Activated T-helper 1 cell treated with anti-CD3 and anti-CD28 coated beads, Interleukin-12 subunit alpha, Interleukin-12 subunit beta, Interleukin-2, Interleukin-4 antibody, amounts not matched to agents 30 ng/mL and 10 ng/mL and 1 ng/mL, durations not matched to agents 14 hours and 24 hours and 36 hours (primary cell): Measurements from ENCODE around the gene MUC22. TPM values are rescaled to one million over a fixed set of nuclear protein-coding genes. Genes with fewer than 3 reads are reported as not detected.
"Not testable (repeated sequence)": the region's sequence is repeated elsewhere in the genome, so short reads cannot be mapped to it uniquely, and the experiment has no call there.

Experiments used
- DNase-seq: peaks from one replicate; pipeline ENCODE4 v3.0.0; 2021; ENCODE audit warnings: low spot score
- H3K27ac Mint-ChIP-seq: one replicate; pipeline ENCODE4 v1.8.0; 2021; ENCODE audit warnings: mild to moderate bottlenecking, mixed read lengths
- H3K27me3 Mint-ChIP-seq: one replicate; pipeline ENCODE4 v1.8.0; 2022; ENCODE audit warnings: mild to moderate bottlenecking, moderate library complexity, mixed read lengths; ENCODE audit not compliant: insufficient read depth
- H3K36me3 Mint-ChIP-seq: one replicate; pipeline ENCODE4 v1.8.0; 2021; ENCODE audit warnings: low read depth, mixed read lengths
- H3K4me1 Mint-ChIP-seq: one replicate; pipeline ENCODE4 v1.8.0; 2021; ENCODE audit warnings: low read depth, mixed read lengths
- H3K4me3 Mint-ChIP-seq: one replicate; pipeline ENCODE4 v1.8.0; 2021; ENCODE audit warnings: mild to moderate bottlenecking, moderate library complexity, mixed read lengths
- H3K9me3 Mint-ChIP-seq: one replicate; pipeline ENCODE4 v1.8.0; 2021; ENCODE audit warnings: mixed read lengths
- intact Hi-C: fragments of 100-400 bp; cut with micrococcal nuclease; formaldehyde crosslinking; loops from one replicate; pipeline ENCODE4 v1.15.1; 2024
- total RNA-seq: library from RNA; stranded (reverse); gene quantifications from 2 replicates; pipeline ENCODE4 v1.2.3, GENCODE V29; 2022

The MUC22 gene
- total RNA-seq, 1 donor from 2014 or later: not detected

DNA sequence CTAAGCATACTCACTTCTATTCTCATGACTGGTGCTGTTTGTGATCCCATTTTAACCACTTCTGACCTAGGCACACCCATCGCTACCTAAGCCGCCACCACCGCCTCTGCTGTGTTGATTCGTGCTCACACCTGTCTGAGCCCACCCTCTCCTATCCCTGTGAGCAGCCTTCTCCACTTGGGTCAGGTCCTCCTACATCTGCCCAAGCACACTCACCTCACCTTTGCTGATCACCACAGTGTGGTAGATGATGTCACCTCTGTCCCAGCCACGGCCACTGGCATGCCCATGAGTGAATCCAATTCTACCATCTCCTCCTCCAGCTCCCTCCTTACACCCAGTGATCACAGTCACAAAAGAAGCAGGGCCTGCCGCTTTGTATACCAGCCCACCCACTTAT, 20.8 kb downstream of the MUC22 start:
- Mint-ChIP-seq H3K9me3 (no peaks in the 10 kb centered on the region), H3K27me3 (peaks cover 21% of the 10 kb centered on the region), H3K36me3 (no peaks in the 10 kb centered on the region), H3K27ac (no peak overlapping the region), H3K4me3 (no peak overlapping the region), H3K4me1 (peaks cover 12% of the 10 kb centered on the region)
- intact Hi-C loops: no loop called here
- no peak for DNase-seq

DNA sequence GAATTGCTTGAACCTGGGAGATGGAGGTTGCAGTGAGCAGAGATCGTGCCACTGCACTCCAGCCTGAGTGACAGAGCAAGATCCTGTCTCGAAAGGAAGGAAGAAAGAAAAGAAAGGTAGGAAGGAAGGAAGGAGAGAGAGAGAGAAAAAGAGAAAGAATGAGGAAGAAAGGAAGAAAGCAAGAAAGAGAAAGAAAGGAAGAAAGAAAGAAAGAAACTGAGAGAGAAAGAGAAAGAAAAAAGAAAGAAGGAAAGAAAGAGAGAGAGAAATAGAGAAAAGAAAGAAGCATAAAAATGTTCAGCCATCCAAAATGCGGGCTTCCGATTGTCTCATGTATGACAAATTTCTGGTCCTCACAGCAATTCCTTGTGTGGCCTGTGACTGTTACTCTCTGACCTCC, 22.8 kb downstream of the MUC22 start:
- no peaks in the 10 kb centered on the region for H3K36me3 Mint-ChIP-seq
- no peaks in the 10 kb centered on the region for H3K9me3 Mint-ChIP-seq
- H3K4me3 Mint-ChIP-seq: no peak overlapping the region
- no peak for DNase-seq
- H3K27ac Mint-ChIP-seq: no peak overlapping the region
- H3K27me3 Mint-ChIP-seq: peaks cover 32% of the 10 kb centered on the region
- peaks cover 12% of the 10 kb centered on the region for H3K4me1 Mint-ChIP-seq
- intact Hi-C loops: no loop called here

DNA sequence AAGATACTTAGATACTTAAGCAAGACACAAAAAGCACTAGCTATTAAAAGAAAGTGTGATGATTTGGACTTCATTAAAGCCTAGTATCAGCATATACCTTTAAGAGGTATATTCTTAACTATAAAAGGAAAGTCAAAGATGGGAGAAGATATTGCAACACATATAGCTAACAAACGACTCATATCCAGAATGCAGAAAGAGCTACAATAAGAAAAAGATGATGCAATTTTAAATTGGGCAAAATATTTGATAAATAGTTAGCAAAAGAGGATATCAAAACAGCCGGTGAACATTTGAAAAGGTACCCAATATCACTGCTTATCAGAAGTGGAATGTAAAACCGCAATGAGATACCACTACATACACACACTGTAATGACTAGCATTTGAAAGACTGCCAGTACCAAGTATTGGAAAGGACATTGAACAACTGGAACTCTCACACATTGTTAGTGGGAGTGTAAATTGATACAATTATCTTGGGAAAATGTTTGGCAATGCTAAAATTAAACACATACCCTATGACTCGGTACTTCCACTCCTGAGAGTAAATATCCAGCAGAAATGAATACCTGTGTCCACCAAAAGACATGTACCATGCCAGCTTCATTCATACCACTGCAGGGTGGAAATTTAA, 25.7 kb downstream of the MUC22 start:
- Mint-ChIP-seq H3K27me3 (peaks cover 34% of the 10 kb centered on the region), H3K4me3 (no peak overlapping the region), H3K36me3 (no peaks in the 10 kb centered on the region), H3K9me3 (no peaks in the 10 kb centered on the region), H3K4me1 (peaks cover 11% of the 10 kb centered on the region), H3K27ac (no peak overlapping the region)
- DNase-seq: no peak
- intact Hi-C loops: no loop called here

DNA sequence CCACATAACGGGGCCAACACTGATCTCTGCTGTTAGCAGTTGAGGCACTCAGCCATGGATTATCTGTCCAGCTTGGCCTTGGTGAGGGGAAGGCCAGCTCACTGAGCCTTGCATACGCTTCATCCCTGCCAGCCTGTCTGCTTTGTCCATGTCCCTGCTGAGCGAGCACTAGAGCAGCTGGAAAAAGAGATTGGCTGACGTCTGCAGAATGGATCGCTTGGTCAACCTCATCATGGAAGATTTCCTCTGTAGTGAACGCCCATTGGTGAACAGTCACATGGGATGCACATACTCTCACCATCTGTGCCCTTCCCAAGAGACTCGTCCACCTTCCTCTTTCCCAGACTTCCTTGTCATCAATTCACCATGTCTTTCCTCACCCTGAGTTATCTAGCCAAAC, 26.9 kb downstream of the MUC22 start:
- Mint-ChIP-seq H3K27me3 (peaks cover 28% of the 10 kb centered on the region), H3K4me1 (no peaks in the 10 kb centered on the region), H3K9me3 (no peaks in the 10 kb centered on the region), H3K4me3 (no peak overlapping the region), H3K27ac (no peak overlapping the region), H3K36me3 (no peaks in the 10 kb centered on the region)
- no peak for DNase-seq
- intact Hi-C loops: no loop called here

DNA sequence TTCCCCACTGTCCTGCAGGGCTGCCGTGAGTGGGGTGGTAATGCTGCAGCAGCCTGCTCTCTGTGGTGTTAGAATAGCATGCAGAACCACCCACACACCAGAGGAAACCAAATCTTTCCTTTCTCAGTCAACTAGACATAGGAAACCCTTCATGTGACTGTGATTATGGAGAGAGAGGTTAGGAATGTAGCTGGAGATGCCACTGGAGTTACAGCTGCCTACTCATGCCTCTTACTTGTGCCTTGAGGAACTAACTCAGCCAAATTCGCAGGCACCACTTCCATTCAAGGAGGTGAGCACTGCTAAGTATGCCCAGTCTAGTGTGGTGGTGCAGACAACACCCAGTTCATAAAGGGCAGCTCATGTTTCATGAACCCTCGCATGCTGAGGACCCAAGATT, 27.4 kb downstream of the MUC22 start:
- no peaks in the 10 kb centered on the region for H3K36me3 Mint-ChIP-seq

DNA sequence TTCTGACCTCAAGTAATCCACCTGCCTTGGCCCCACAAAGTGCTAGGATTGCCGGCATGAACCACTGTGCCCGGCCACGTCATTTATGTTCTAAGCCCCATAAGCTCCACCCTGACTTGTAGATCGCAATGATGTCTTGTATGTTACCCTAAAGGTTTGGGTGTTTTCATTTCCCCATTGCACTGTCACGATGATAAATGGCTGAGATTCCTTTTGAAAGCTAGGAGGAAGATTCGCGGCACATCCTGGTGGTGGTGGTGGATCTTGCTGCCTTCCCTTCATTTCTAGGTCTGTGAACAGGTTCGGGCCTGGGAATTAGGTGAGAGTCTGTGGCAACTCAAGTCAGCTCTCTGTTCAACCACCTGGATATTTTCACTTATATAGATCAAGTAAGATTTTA, 28.3 kb downstream of the MUC22 start:
- no peak for DNase-seq
- Mint-ChIP-seq H3K4me1 (peaks cover 7% of the 10 kb centered on the region), H3K36me3 (no peaks in the 10 kb centered on the region), H3K4me3 (no peak overlapping the region), H3K27me3 (peaks cover 25% of the 10 kb centered on the region), H3K27ac (no peak overlapping the region), H3K9me3 (no peaks in the 10 kb centered on the region)
- intact Hi-C loops: no loop called here

More for the DNA sequence above, 27.4 kb downstream of the MUC22 start:
- Mint-ChIP-seq H3K4me1 (peaks cover under 1% of the 10 kb centered on the region), H3K27ac (no peak overlapping the region), H3K27me3 (peaks cover 25% of the 10 kb centered on the region), H3K4me3 (no peak overlapping the region), H3K9me3 (no peaks in the 10 kb centered on the region)
- DNase-seq: no peak
- intact Hi-C loops: no loop called here

DNA sequence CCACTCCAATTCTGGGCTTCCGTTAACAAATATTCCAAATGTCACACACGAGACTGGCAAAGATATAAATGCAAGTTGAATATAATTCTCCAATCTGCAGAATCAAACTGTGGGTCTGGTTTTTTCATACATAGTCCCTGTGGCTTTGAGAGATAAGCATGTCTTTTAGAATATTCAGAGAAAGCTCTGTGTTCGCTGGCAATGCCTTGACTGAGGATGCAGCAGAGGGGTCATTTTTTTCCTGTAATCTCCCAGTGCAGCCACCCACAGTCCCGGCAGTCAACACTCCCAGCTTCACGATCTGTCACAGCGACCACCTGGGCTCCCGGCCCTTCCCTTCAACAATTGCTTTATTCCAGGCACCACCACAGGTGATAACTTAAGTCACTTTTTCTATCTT, 30.5 kb downstream of the MUC22 start:
- Mint-ChIP-seq H3K27me3 (peaks cover 18% of the 10 kb centered on the region), H3K4me3 (no peak overlapping the region), H3K27ac (no peak overlapping the region), H3K4me1 (peaks cover 7% of the 10 kb centered on the region), H3K36me3 (no peaks in the 10 kb centered on the region), H3K9me3 (no peaks in the 10 kb centered on the region)
- DNase-seq: no peak
- intact Hi-C loops: no loop called here

DNA sequence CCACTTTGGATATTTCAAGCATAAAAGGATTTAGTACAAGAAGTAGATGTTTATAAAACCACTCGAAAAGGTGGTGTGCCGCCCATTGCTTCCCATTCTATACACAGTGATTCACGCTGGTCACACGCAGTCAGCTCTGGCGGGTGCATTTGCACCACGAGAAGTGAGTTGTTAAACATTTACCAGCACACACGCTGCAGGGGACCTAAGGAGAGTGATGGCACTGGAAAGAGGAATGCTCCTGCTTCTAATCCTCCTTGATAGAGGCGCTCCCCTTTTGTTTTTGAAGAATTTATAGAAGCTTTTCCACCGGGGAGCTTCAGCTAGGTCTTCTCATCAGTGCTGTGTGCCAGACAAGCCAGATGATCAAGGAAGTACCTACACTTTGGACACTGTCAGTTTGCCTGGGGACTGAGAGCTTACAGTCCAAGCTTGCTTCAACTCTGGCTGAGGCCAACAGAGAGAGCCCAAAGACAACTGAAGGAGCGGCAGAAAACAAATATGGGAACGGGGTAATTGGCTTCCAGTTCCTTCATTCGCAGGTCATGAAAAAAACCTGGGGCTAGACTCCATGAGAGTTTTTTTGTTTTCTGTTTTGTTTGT, 31.2 kb downstream of the MUC22 start:
- Mint-ChIP-seq H3K27ac (no peak overlapping the region), H3K36me3 (no peaks in the 10 kb centered on the region), H3K4me3 (no peak overlapping the region), H3K27me3 (peaks cover 18% of the 10 kb centered on the region), H3K9me3 (no peaks in the 10 kb centered on the region), H3K4me1 (peaks cover 7% of the 10 kb centered on the region)
- intact Hi-C loops: no loop called here
- no peak for DNase-seq

DNA sequence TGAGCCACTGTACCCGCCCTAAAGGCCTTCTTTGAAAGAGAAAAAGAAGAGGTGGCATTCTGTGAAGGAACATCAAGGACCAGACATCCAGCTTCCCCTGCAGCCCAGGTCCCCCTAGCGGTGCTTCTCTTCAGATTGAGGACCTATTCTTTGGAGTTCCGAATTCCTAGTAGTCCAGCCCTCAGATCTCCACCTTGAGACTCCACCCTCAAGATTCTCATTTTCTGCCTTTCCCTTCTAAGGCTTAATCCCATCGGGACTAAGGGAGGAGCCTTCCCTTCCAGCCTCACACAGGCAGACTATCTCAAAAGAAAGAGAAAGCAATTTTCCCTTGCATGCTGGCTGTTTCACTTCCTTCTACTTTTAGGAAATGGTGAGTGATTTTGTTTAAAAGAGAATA, 32.5 kb downstream of the MUC22 start:
- DNase-seq: peak; percentile 9
- Mint-ChIP-seq H3K27ac (no peak overlapping the region), H3K4me1 (peaks cover 7% of the 10 kb centered on the region), H3K27me3 (peaks cover 18% of the 10 kb centered on the region), H3K9me3 (no peaks in the 10 kb centered on the region), H3K4me3 (no peak overlapping the region), H3K36me3 (no peaks in the 10 kb centered on the region)
- intact Hi-C loops: loop anchor here (1.0 kb wide), 1 partner anchor 128 kb away; no protein-coding TSS in a partner anchor

DNA sequence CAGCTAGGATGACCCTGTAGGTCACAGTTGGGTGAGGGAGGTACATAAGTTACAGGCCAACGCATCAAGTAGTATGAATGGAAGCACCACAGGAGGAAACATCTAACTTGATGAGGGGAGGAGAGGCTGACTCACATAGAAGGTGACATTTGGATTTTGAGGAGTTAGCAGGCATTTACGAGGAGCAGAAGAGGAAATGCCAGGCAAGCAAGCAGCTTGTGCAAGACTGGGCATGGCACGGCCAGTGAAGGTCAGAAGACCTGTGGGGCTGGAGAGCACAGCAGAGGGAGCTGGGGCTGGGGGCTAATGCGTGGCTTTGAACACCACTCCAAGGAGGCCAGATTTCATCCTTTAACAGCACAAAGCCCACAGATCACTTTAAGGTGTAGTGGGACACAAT, 37.8 kb downstream of the MUC22 start:
- peaks cover 31% of the 10 kb centered on the region for H3K27me3 Mint-ChIP-seq
- no peak overlapping the region for H3K27ac Mint-ChIP-seq
- no peak for DNase-seq
- H3K36me3 Mint-ChIP-seq: no peaks in the 10 kb centered on the region
- intact Hi-C loops: no loop called here
- H3K4me1 Mint-ChIP-seq: peaks cover 2% of the 10 kb centered on the region
- H3K9me3 Mint-ChIP-seq: no peaks in the 10 kb centered on the region
- H3K4me3 Mint-ChIP-seq: no peak overlapping the region

DNA sequence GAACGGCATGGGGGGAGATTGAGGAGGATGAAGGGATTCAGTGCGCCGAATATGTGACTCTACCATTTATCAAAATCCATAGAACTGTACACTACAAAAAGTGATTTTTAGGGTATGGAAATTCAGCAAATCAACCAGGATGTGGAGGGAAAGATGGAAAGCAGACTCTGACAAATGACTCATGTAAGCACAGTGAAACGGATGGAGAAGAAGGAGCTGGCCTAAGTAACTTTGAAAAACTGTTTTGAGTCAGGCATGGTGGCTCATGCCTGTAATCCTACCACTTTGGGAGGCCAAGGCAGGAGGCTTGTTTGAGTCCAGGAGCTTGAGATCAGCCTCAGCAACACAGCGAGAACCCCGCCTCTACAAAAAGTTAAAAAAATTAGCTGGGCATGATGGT, 39.2 kb downstream of the MUC22 start:
- H3K4me3 Mint-ChIP-seq: no peak overlapping the region
- no peaks in the 10 kb centered on the region for H3K4me1 Mint-ChIP-seq
- no peaks in the 10 kb centered on the region for H3K9me3 Mint-ChIP-seq
- no peak overlapping the region for H3K27ac Mint-ChIP-seq
- DNase-seq: no peak
- no peaks in the 10 kb centered on the region for H3K36me3 Mint-ChIP-seq
- intact Hi-C loops: no loop called here
- peaks cover 40% of the 10 kb centered on the region for H3K27me3 Mint-ChIP-seq

DNA sequence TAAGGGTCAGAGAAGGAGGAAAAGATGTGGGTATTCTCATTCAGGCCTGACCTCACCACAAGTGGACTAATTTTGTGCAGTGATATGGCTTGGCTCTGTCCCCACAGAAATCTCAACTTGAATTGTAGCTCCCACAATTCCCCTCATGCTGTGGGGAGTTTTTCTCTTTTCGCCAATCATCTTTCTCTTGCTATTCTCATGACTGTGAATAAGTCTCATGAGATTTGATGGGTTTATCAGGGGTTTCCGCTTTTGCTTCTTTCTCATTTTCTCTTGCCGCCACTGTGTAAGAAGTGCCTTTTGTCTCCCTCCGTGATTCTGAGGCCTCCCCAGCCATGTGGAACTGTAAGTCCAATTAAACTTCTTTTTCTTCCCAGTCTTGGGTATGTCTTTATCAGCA, 42.9 kb downstream of the MUC22 start:
- H3K9me3 Mint-ChIP-seq, DNase-seq, intact Hi-C loops, H3K36me3 Mint-ChIP-seq, H3K27ac Mint-ChIP-seq, H3K4me1 Mint-ChIP-seq, H3K4me3 Mint-ChIP-seq: not testable (repeated sequence)
- peaks cover 34% of the 10 kb centered on the region for H3K27me3 Mint-ChIP-seq

DNA sequence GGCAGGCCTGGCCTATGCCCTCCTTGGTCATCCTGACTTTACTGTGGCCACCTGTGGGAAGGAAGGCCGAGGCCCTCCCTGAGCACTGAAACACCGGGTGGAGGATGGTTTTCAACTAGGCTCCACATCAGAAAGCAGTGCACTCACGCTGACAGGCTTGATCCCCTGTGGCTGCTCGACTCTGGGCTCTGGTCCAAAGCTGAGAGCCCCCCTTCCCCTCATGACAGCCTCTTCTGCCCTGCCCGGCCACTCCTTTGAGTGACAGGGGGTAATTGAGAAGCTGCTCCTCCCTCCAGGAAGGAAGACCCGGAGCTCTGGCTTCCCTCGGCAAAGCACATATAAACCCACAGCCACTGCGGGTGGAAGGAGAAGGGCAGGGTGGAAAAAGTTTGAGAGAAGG, 43.6 kb downstream of the MUC22 start:
- no peak for DNase-seq
- H3K4me3 Mint-ChIP-seq: no peak overlapping the region
- H3K27me3 Mint-ChIP-seq: peaks cover 34% of the 10 kb centered on the region
- H3K27ac Mint-ChIP-seq: no peak overlapping the region
- intact Hi-C loops: no loop called here
- H3K36me3 Mint-ChIP-seq: no peaks in the 10 kb centered on the region
- peaks cover 6% of the 10 kb centered on the region for H3K4me1 Mint-ChIP-seq
- no peaks in the 10 kb centered on the region for H3K9me3 Mint-ChIP-seq

DNA sequence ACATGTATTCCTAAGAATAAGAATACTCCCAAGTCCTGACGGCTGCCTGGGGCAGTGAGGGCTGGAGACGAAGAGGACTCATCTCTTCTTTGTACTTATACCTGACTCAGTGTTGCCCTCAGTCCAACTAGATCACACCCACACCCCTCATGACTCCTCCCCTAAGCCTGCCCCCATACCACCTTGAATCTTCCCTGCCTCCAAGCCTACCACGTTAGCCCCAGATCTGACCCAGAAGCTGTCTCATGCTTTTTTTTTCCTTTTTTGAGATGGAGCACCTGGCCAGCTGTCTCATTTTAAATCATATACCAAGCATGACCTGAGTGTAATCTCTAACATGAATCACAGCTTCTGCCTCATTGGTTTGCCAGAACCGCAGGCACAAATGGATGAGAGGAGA, 45.2 kb downstream of the MUC22 start:
- peaks cover 31% of the 10 kb centered on the region for H3K27me3 Mint-ChIP-seq
- no peak overlapping the region for H3K4me3 Mint-ChIP-seq
- no peaks in the 10 kb centered on the region for H3K36me3 Mint-ChIP-seq
- intact Hi-C loops: no loop called here
- no peak for DNase-seq
- no peaks in the 10 kb centered on the region for H3K9me3 Mint-ChIP-seq
- H3K27ac Mint-ChIP-seq: no peak overlapping the region
- H3K4me1 Mint-ChIP-seq: peaks cover 6% of the 10 kb centered on the region
